Thoracic aorta (tissue), 2 donors: Measurements from ENCODE around the gene MEGF8. TPM values are rescaled to one million over a fixed set of nuclear protein-coding genes. Genes with fewer than 3 reads are reported as not detected.

Experiments used
- ATAC-seq: fragments of 150-250 bp; one replicate; pipeline ENCODE4 v1.8.0; 2017; ENCODE audit warnings: low read depth; ENCODE audit not compliant: insufficient number of reproducible peaks, low FRiP score
- DNase-seq: peaks from one replicate; pipeline ENCODE4 v3.0.0-alpha.2; 2020; ENCODE audit warnings: low spot score
- H3K27ac ChIP-seq, 2 donors: fragments of 200-600 bp; sonication (generic); 1 replicate in 1 of 2; 2 replicates in 1 of 2; pipeline ENCODE4 v1.5.1; 2016; ENCODE audit warnings: mild to moderate bottlenecking in 2 of 2, moderate library complexity in 2 of 2
- H3K27me3 ChIP-seq: fragments of 200-600 bp; sonication (generic); replicated peaks from 2 replicates; pipeline ENCODE4 v1.6.0; 2016; ENCODE audit warnings: mild to moderate bottlenecking; ENCODE audit not compliant: insufficient read depth
- H3K36me3 ChIP-seq: fragments of 200-600 bp; sonication (generic); one replicate; pipeline ENCODE4 v1.5.1; 2016
- H3K4me1 ChIP-seq, 2 donors: fragments of 200-600 bp; sonication (generic); 1 replicate in 1 of 2; 2 replicates in 1 of 2; pipeline versions ENCODE4 v1.5.1 to v1.6.0; 2016; ENCODE audit warnings: low read depth in 2 of 2, mild to moderate bottlenecking in 1 of 2; ENCODE audit not compliant: control insufficient read depth in 1 of 2
- H3K4me3 ChIP-seq: fragments of 200-600 bp; sonication (generic); 2 replicates; pipeline ENCODE4 v1.5.1; 2016; ENCODE audit warnings: mild to moderate bottlenecking
- H3K9me3 ChIP-seq: fragments of 200-600 bp; sonication (generic); 2 replicates; pipeline ENCODE4 v1.5.1; 2016
- total RNA-seq, 2 donors: library from RNA; depleted of rRNA; stranded (reverse); fragments of >200 nt; gene quantifications; one replicate each; pipeline versions ENCODE4 v1.1.0 to v1.2.3, GENCODE V29; 2016
- TF ChIP-seq, protein P1 (sequence below): fragments of 200-600 bp; sonication (generic); IDR thresholded peaks from one replicate; pipeline ENCODE4 v1.5.1; 2019; ENCODE audit warnings: antibody characterized with exemption

MEGF8 gene
- total RNA-seq, 2 donors from 2014 or later, result 19.5 to 24.4 TPM

DNA sequence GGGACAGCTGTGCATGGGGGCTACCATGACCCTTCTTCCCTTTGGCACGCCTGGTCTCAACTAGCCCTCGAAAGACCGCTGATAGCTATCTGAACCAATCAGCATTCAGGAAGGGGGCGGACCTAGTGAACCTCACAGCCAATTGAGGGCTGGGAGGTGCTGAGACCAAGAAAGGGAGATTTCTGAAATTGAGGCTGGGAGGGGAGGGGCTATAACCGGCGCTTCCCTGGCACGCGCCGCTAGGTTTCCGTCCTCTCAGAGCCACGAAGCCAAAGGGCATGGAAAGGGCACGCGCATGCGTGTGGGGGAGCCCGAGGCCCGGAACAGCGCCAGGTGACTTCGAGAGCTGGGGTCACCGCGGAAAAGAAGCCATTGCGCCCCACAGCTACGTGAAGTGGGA is 18.8 kb upstream of the MEGF8 start:
- no peak overlapping the region for H3K4me3 ChIP-seq
- TF ChIP-seq, protein P1, sequence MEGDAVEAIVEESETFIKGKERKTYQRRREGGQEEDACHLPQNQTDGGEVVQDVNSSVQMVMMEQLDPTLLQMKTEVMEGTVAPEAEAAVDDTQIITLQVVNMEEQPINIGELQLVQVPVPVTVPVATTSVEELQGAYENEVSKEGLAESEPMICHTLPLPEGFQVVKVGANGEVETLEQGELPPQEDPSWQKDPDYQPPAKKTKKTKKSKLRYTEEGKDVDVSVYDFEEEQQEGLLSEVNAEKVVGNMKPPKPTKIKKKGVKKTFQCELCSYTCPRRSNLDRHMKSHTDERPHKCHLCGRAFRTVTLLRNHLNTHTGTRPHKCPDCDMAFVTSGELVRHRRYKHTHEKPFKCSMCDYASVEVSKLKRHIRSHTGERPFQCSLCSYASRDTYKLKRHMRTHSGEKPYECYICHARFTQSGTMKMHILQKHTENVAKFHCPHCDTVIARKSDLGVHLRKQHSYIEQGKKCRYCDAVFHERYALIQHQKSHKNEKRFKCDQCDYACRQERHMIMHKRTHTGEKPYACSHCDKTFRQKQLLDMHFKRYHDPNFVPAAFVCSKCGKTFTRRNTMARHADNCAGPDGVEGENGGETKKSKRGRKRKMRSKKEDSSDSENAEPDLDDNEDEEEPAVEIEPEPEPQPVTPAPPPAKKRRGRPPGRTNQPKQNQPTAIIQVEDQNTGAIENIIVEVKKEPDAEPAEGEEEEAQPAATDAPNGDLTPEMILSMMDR, result no peak
- no peak overlapping the region for H3K27ac ChIP-seq
- ATAC-seq (no peak), DNase-seq (no peak)
- peaks cover 5 to 7% of the 10 kb centered on the region in 2 donors for H3K4me1 ChIP-seq
- H3K9me3 ChIP-seq, result no peaks in the 10 kb centered on the region
- no peaks in the 10 kb centered on the region for H3K27me3 ChIP-seq
- H3K36me3 ChIP-seq, result no peaks in the 10 kb centered on the region

DNA sequence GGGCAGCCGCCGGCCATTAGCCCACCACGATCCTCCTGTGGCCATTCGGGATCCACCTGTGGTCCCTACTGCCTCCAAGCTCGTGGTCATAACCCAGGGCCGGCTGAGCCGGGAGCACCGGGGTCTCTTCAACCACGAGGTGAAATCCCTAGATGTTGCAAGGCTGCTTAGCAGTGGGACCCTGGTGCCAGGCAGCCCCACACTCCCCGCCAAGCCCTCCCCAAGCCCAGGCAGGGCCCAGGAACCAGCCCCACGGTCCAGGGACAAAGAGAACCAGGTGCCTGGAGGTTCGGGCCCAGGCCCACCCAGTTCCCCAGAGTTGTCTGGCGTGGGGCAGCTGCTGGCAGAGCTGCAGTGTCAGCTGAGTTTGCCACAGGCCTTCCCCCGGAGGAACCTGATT is 15.7 kb upstream of the MEGF8 start:
- TF ChIP-seq, protein P1, result no peak
- Histone ChIP-seq H3K36me3 (no peaks in the 10 kb centered on the region), H3K4me3 (no peak overlapping the region), H3K4me1 (peaks cover 2 to 9% of the 10 kb centered on the region in 2 donors), H3K9me3 (no peaks in the 10 kb centered on the region), H3K27ac (no peak overlapping the region), H3K27me3 (no peaks in the 10 kb centered on the region)
- ATAC-seq (no peak), DNase-seq (no peak)

DNA sequence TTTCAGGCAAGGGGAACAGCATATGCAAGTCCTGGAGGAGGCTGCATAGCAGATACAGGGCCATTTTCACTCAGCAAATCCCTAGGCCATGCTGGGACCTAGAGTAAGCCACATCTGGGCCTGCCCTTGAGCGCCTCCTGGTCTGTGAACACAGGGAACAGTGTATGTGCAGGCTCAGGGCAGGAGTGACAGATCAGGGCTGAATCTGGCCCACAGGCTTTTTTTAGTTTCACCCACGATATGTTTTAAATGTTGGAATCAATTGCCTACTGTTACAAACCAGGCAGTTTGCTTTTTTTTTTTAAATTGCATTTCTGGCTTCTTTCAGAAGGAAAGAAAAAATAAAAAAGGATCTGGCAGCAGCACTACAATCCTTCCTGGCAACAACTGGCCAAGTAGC is 13.8 kb upstream of the MEGF8 start:
- no peaks in the 10 kb centered on the region for H3K9me3 ChIP-seq
- TF ChIP-seq, protein P1, result no peak
- no peaks in the 10 kb centered on the region for H3K36me3 ChIP-seq
- H3K27ac ChIP-seq, result no peak overlapping the region
- H3K27me3 ChIP-seq, result no peaks in the 10 kb centered on the region
- peaks cover 2 to 9% of the 10 kb centered on the region in 2 donors for H3K4me1 ChIP-seq
- no peak overlapping the region for H3K4me3 ChIP-seq
- DNase-seq (no peak), ATAC-seq (no peak)

DNA sequence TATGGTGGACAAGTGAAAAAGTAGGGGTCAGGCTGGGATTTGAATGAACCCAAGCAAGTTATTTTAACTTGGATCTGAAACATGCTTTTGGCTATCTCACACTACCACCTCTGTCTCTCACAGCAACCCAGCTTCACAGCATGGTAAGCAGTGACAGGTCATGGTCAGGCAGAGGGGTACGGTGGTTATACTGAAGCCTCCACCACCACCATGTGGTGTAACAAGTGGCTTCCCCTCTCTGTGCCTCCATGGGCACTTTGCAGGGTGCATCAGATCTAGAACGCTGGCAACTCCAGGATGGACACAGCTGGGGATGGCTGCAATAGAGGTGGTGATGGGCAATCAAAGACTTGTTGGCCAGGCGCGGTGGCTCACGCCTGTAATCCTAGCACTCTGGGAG is 13.1 kb upstream of the MEGF8 start:
- no peak for DNase-seq
- Histone ChIP-seq H3K36me3 (no peaks in the 10 kb centered on the region), H3K9me3 (no peaks in the 10 kb centered on the region), H3K4me1 (peaks cover 2 to 9% of the 10 kb centered on the region in 2 donors), H3K4me3 (no peak overlapping the region), H3K27ac (no peak overlapping the region), H3K27me3 (no peaks in the 10 kb centered on the region)
- no peak for ATAC-seq
- TF ChIP-seq, protein P1, result no peak

DNA sequence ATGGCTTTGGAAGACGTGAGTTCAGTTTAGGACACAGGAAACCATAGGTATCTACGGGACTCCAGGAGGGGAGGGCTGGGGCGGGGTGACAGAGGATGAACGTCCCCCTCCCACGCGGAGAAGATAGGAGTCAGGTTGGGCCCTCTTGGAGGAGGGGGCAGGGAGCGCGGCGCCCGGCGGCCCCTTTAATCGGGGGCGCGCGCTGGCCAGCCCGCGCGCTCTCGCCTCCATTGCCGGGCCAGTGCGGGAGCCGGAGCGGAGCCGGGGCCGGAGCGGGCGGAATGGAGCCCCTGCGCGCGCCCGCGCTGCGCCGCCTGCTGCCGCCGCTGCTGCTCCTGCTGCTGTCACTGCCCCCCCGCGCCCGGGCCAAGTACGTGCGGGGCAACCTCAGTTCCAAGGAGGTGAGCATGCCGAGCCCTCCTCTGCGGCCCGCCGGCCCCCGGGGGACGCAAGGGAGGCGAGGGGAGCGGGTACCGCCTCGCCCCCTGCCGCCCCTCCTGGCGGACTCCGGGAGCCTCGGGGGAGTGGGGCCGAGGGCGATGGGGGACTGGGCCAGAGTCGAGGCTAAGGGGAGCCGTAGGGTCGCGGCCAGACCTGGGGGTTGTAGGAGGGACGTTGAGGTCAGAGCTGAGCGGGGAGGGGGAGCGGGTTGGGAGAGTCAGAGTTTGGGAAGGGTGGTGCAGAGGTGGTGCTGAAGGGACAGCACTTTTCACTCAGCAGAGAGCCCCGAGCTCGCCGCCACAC is 12.2 kb upstream of the MEGF8 start, which contains the start of gene TMEM145:
TSS of gene TMEM145 (plus strand) at position 214 of the 744 bp plus-strand sequence. CDS start at position 282, 68 bp downstream.
- Histone ChIP-seq H3K36me3 (no peaks in the 10 kb centered on the region), H3K9me3 (no peaks in the 10 kb centered on the region), H3K4me3 (peak within 1 kb of the TSS; percentile 60), H3K4me1 (peaks cover 2 to 9% of the 10 kb centered on the region in 2 donors), H3K27ac (no peak within 1 kb of the TSS), H3K27me3 (no peaks in the 10 kb centered on the region)
- TF ChIP-seq, protein P1, result no peak
- DNase-seq (no peak), ATAC-seq (no peak)
